NCI-H345 (cell line): ENCODE data around the gene MRM3.
"Not testable (repeated sequence)": the region's sequence is repeated elsewhere in the genome, so short reads cannot be mapped to it uniquely, and the experiment has no call there.

Experiments used
- DNase-seq: peaks from one replicate; lab custom pipeline; 2025; lab: John Stamatoyannopoulos, UW

The MRM3 gene

GRCh38 chr17:825216-825615, 43.1 kb downstream of the MRM3 start:
- DNase-seq = no peak

DNA sequence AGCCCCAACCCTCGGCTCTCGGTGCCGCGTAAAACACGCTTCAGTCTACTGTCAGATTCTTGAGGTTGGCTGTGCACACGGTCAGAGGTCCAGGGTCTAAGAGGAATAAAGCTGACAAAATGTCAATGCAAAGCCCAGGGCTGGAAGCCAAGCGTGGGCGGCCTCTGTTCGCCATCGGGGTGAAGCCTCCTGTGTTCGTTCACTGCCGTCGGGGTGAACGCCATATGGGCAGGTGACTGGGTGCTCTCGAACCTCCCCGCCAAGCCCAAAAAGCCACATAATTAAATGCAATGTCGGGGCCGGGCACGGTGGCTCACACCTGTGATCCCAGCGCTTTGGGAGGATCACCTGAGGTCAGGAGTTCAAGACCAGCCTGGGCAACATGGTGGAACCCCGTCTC, 44.6 kb downstream of the MRM3 start:
- no peak for DNase-seq

- DNase-seq = no peak
Measured at GRCh38 chr17:828761-829160, 46.6 kb downstream of the MRM3 start.

GRCh38 chr17:829614-830013, 47.5 kb downstream of the MRM3 start:
- DNase-seq = not testable (repeated sequence)

- DNase-seq = no peak
Measured at GRCh38 chr17:830381-830780, 48.2 kb downstream of the MRM3 start.

DNA sequence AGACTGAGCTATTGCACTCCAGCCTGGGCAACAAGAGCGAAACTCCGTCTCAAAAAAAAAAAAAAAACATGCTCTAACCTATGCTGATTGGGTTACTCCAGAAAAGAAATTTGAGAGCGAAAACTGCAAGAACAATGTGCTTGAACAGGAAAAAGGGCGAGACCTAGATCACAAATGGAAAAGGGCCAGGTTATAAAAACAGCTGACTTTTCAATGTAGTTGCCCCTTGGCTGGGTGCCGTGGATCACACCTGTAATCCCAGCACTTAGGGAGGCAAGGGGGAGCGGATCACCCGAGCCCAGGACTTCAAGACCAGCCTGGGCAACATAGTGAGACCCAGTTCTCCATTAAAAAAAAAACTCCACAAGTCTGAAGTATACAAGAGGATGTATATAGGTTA, 48.8 kb downstream of the MRM3 start:
- DNase-seq = no peak

- no peak for DNase-seq
Measured at GRCh38 chr17:834136-834535, 52.0 kb downstream of the MRM3 start.

DNA sequence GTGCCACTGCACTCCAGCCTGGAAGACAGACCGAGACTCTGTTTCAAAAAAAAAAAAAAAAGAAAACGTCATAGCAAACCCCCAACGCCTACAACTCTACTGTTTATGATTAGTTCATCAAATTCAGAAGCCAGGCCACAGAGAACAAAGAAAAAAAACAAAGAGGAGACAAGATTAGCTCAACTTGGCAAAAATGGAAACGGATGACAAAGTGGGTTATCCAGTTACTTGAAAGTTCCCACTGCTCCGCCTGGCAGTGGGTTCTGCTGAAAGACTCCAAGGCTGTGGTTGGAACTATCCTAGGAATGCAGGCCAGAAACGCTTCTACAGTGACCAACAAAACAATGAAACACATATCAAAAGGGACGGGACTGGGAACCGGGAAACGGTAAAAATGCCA, 53.1 kb downstream of the MRM3 start:
- no peak for DNase-seq

GRCh38 chr17:835721-836120, 53.6 kb downstream of the MRM3 start:
- DNase-seq = not testable (repeated sequence)

DNA sequence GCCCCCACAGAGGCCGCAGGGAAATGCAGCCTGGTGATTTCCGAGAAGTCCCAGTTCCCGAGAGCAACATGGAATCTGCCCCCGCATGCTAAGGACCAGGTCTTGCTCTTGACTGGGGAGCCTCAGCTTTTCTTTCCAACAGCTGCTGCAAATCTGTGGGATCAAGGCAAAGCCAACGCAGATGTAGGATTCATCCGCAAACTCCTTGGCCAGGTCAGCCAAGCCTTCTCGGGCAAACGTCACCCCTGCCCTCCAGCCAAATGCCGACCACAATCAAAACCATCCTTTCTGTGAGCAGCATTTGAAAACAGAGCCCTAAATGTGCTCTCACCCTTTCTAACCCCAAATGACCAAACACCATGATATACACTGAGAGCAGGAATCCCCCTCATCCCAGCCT, 54.0 kb downstream of the MRM3 start:
- DNase-seq = no peak

DNA sequence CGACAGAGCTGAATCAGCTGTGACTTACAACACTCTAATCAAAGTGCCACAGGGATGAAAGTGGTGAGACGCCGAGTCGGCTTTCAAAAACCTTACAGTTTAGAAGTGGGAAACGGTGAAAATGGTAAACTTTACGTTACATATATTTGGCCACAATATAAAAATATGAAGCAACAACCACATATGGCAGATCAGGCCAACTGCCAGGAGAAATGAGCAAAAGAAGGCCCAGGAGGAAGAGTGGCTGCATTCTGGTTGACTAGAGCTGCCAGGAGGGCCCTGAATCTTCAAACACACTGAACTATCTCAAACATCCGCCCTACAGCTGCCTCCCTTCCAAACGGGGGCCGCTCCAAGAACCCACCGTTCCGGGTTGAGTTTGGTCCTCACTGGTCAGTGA, 56.3 kb downstream of the MRM3 start:
- DNase-seq = no peak

DNA sequence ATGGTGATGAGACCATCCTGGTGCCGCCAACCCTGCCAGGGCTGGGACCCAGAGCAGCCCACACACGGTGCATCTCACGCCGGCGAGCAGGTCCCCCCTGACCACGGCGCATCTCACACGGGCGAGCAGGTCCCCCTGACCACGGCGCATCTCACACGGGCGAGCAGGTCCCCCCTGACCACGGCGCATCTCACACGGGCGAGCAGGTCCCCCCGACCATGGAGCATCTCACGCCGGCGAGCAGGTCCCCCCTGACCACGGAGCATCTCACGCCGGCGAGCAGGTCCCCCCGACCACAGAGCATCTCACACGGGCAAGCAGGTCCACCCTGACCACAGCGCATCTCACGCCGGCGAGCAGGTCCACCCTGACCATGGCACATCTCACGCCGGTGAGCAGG, 59.2 kb downstream of the MRM3 start:
- DNase-seq = no peak
